Activated T-helper 1 cell treated with anti-CD3 and anti-CD28 coated beads, Interleukin-2, amount 50 U/mL, for 16 hours (primary cell): ENCODE results near the gene TSSC4.

Experiments used
- DNase-seq, 2 donors: peaks; one replicate each; pipeline ENCODE4 v3.0.0-alpha.2; 2020; ENCODE audit warnings: low read depth in 1 of 2, low spot score in 1 of 2

The TSSC4 gene

DNA sequence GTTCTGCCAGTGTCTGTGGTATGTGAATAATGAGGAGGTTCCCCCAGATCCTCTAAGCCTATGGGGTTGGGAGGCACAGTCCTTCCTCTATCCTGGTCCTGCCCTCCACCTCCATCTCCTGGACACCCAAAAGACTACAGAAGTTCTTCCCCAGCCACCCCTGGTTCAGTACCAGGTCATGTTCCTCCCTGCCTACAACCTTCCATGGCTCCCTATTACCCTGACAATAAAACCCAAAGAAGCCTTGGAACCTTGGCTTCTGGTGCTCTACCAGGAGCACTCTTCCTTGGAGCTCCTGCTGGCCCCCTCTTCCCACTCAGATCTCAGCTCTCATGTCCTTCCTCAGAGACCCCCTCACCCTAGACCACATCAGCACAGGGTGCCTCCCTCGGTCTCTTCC, 30.8 kb downstream of the TSSC4 start:
- DNase-seq, result no peak

DNA sequence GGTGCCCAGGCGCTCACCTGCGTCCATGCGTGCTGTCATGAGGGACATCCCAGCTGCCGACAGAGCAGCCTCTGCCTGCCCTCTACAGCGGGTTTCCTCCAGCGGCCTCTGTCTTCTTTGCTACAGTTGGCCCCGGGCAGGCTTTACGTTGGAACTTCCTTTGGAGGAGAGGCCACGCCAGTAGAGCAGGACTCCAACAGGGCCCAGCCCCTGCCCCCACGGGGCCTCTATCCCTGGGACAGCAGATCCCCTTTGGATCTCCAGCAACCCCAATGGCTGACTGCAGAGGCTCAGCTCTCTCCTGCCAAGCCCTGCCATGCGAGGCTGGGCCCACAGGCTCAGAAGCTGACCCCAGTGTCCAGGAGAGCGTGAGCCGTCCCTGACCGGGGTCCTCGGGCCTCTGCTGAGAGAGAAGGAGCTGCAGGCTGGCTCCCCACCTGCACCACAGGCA, 31.6 kb downstream of the TSSC4 start:
- no peak for DNase-seq

DNA sequence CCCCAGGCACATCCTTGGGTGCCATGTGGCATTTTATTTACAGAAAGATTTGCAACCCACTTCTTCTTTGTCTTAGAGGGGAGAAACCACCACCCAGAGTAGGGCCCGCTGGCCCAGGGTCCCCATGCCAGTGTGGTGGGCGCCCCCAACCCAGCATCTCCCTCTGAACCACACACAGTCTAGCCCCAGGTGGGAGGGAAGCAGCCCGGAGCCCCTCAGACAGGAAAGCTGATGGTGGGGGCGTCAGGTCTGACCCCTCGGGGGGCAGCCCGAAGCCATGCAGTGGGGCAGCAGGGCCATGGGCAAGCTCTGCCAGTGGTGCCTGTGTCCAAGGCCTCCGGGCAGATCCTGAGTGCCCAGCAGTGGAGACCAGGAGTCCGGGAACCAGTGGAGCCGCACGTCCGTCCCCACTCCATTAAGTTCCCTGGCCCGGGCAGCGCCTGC, 32.1 kb downstream of the TSSC4 start:
- DNase-seq, result no peak

DNA sequence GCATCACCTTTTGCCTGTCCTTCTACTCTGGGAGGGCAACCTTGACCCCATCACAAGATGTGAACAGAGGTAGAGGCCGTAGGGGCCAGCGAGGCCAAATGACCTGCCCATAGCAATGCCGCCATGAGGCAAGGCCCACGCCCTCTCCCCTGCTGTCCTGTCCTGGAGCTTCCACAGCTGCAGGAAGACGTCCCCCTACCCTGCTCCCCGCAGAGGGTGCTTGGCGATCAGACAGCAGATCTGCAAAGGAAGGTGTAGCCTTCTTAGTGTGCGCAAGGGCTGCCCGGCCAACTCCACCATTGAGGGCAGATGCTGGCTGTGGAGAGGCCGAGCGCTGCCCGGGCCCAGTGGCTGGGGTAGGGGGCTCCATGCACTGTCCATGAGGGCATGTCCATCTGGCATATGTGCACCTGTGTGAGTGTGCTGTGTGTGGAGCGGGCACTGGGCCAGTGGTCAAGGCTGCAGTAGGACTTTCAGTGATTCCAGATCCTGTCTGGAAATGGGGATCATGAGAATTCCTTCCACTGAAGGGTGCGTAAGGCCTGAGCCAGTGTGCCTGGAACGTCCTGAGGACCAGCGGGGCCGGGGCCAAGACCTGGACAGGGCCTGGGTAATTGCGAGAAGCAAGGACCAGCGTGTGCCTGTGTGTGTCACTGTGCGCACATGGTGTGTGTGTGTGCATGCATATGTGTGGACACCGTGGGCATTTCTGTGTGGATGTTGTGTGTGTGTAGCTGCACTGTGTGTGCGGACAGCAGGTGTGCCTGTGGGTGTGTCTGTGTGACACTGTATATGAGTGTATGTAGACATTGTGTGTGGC, 32.8 kb downstream of the TSSC4 start:
- DNase-seq, result no peak

DNA sequence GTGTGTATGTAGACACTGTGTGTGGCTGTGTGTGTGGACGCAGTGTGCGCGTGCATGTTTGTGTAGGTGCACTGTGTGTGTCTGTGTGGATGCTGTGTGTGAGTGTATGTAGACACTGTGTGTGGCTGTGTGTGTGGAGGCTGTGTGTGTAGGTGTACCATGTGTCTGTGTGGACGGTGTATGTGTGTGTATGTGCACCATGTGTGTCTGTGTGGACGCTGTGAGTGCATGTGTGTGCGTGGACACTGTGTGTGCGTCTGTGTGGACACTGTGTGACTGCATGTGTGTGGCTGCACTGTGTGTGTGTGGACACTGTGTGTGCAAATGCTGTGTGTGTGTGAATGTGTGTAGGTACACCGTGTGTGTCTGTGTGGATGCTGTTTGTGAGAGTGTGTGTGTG, 33.5 kb downstream of the TSSC4 start:
- DNase-seq, result no peak

DNA sequence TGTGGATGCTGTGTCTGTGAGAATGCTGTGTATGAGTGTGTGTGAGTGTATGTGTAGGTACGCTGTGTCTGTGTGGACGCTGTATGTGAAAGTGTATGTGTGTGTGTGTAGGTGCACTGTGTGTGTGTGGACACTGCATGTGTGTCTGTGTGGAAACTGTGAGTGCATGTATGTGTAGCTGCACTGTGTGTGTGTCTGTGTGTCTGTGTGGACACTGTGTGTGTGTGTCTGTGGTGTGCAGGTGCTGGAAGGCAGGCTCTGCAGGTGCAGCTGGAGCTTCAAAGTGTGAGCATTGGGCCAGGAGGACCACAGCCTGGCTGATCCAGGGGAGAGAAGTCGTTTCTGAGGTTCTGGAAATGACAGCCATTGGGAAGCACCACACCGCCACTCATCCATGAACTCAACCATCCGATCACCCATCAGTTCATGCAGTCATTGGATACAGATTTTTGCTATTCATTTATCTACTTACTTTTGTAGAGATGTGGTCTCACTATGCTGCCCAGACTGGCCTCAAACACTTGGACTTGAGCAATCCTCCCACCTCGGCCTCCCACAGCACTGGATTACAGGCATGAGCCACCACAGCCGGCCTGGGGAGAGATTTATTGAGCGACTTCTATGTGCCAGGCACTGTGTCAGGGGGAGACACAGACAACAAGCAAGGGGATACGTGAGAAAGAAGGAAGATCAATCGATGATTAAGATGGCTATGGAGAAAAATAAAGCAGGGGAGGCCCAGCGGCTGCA, 34.1 kb downstream of the TSSC4 start:
- DNase-seq, result no peak

DNA sequence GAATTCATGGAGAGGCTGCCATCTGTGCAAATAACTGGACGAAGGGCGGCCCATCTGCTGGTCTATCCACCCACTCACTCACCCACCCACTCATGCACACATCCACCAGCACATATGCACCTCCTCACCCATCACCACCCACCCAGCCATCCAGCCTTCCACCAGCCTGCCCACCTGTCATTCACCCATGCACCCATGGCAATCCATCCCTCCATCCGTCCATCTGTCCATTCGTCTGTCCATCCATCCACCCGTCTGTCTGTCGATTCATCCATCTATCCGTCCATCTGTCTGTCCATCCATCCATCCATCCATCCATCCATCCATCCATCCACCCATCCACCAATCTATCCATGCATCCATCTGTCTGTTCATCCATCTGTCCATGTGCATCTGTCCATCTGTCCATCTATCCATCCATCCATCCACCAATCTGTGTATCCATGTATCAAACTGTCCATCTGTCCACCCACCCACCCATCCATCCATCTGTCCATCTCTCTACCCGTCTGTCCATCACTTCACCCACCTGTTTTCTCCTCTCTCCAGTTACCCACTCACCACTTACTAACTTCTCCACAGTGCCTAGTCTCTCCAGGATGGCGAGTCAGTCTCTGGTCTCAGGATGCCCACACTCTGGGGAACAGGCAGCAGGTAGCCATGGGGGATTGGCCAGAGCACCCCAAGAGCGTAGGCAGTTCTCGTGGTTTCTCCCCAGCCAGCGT, 34.9 kb downstream of the TSSC4 start:
- no peak for DNase-seq

DNA sequence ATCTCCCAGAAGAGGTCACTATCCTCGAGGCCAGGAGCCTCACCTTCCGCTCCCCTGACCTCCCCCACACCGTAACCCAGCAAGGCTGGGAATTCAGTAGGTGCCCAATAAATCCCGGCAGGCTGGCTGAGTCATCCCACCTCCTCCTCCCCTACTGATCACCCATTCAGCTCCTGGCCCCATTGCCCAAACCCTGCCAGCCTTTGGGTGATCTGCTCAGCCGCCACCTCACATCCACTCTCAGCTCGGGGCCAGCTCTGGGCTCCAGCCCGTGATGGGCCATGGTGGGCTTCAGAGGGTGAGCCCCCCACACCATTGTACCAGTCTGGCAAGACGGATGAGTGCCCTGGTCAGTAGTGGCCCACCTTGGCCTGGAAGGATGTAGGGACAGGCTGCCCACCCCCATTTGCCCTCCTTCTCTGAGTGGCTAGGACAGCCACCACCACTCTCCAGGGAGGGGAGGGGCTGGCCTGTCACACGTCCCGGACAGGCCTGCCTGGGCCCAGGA, 35.5 kb downstream of the TSSC4 start:
- DNase-seq, result no peak

DNA sequence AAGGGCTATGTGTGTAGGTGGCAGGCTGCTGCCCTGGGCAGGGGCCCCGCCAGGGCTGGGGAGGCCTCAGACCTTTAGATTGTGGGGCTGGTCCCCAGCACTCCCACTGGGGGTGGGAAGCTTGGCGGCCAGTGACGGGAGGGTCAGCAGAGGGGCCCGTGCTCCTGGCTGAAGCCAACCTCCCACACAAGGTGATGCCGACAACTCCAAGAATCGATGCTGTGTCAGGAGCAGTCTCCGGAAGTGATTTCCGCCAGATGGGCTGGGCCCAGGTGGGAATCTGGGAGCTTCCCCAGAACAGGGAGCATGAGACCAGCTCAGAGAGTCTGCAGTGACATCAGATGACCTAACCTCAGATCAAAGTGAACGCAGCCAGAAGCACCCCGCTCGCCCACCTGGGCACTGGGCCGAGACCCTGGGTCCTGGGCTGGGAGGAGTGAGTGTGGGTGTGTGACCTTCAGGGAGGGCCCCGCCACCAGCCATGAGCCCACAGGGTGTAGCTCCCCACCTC, 36.0 kb downstream of the TSSC4 start:
- no peak for DNase-seq

DNA sequence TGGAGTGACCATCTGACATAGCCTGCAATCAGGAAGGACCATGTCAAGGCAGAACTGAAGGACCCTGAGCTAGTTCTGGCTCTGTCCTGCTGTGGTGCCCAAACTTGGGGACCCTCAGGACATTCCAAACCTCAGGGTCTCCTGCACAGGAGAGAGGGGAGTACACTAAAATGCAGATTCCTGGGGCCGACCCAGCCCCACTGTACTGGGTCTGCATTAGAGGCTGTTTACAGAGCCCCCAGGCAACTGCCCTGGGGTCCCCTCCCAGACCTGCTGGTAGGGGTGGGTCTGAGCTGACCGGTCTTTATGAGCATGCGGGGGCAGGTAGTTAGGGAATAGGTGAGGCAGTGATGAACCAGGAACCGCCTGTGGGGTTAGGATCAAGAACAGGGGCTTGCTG, 37.0 kb downstream of the TSSC4 start:
- DNase-seq, result no peak

DNA sequence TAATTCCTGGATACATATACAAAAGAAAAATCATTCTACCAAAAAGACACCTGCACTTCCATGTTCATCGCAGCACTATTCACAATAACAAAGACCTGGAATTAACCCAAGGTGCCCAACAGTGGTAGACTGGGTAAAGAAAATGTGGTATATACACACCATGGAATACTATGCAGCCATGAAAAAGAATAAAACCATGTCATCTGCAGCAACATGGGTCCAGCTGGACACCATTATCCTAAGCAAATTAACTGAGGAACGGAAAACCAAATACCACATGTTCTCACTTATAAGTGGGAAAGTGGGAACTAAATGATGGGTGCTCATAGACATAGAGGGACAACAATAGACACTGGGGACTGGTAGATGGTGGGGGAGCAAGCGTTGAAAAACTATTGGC, 39.3 kb downstream of the TSSC4 start:
- no peak for DNase-seq

DNA sequence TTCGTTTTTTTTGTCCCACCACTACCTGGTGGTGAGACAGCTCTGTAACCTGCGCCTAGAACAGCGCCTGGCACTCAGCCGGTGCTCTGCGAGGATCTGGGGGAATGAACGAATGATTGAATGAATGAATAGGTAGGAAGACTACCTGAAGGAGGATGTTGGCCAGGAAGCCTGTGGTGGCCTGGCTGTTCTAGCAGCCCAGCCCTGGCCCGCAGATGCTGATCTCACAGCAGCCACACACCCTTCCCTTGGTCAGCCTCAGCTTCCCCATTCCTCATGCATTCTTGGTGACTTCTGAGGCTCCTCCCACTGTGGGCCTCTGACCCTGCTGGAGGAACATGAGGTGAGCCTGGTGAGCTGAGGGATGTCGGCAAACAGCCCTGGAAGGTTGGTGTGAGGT, 40.1 kb downstream of the TSSC4 start:
- no peak for DNase-seq

DNA sequence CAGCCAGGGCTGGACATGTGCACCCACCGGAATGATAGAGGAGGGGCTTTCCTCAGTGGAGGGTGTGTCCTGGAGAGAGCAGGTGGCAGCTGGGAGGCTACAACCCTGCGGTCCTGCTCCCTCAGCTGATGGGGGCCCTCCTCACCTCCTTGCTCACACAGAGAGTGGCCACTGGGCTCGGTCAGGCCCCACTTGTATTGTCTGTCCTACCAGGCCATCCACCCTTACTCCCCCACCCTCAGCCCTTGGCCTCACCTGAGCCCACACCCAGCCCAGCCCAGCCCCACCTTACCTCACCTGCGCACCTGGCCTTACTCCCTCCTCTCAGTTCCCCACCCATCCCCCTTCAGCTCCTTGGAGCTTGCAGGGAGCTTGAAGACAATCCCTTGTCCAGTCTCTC, 40.6 kb downstream of the TSSC4 start:
- DNase-seq, result no peak

DNA sequence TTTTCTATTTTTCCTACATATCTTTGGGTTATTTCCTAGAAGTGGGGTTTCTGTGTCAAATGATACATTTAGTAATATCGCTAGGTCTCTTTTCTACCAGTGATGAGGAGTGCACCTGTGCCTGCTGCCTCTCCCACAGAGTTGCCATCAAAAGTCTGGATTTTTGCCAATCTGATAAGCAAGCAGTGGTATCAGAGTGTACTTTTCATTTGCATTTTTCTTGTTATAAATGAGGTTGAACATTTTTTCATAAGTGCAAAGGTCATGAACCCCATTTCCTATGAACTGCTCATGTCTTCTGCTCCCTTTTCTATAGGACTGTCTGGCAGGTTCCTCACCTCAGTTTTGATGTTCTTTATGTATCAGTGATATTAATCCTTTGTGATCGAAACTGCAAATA, 42.0 kb downstream of the TSSC4 start:
- no peak for DNase-seq

DNA sequence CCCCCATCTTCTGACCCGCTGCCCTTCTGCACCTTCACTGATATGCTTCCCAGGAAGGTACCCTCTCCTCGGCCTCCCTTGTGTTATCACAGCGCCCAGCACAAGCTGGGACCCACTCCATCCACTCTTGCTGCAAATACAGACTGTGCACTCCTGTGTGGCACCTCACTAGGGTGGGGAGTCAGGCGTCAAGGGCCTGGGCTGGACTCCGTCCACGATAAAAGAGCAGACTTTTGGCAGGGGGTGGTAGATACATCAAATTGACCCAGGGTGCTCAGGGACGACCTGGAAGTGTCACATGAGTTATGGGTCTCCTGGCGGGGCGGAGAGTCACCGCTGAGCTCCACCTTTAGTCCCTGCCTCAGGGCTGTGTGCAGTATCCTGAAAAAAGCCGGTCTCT, 42.9 kb downstream of the TSSC4 start:
- DNase-seq, result no peak

DNA sequence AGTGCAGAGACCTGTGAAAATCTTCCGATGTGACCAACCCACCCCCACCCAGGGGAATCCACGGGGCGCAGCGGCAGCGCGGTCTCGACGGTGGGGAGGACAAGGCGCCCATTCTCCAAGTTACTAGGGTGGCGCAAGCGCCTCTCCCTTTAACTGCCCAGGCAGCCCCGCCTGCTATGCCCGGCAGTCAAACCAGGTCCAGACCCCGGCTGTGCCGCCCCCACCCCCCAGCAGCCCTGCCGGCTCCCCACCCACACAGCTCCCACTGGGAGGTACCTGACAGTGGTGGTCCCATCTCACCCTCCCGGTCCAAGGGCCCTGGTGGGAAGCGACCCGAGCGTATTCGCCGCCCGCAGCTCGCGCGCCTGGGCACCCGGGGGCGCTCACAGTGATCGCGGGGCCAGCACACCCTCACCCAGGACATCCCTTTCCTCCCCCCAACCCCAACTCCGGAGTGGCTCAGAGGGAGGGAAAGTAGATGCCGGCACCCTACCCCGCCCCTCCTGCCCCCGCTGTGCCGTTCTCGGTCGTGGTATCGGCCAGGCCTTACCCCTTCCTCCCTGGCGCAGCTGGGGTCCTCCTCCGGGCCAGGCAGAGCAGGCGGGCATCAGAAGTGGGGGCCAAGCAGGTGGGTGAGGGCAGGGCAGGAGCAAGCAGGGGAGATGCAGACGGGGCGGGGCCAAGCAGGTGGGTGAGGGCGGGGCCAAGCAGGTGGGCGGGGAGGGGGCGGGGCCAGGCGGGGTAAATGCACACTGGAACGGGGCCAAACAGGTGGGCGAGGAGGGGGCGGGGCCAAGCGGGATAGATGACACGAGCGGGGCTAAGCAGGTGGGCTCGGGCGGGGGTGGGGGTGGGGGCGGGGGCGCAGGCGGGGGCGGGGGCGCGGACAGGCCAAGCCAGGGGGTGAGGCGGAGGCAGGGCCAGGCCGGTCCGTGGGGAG, 43.6 kb downstream of the TSSC4 start, which contains the start of gene TRPM5:
Gene TRPM5, minus strand, starts transcription at position 634 of the 940 bp plus-strand sequence. CDS start 21,478 bp downstream, outside the sequence.
- peak; percentile 60 to 62 for DNase-seq

DNA sequence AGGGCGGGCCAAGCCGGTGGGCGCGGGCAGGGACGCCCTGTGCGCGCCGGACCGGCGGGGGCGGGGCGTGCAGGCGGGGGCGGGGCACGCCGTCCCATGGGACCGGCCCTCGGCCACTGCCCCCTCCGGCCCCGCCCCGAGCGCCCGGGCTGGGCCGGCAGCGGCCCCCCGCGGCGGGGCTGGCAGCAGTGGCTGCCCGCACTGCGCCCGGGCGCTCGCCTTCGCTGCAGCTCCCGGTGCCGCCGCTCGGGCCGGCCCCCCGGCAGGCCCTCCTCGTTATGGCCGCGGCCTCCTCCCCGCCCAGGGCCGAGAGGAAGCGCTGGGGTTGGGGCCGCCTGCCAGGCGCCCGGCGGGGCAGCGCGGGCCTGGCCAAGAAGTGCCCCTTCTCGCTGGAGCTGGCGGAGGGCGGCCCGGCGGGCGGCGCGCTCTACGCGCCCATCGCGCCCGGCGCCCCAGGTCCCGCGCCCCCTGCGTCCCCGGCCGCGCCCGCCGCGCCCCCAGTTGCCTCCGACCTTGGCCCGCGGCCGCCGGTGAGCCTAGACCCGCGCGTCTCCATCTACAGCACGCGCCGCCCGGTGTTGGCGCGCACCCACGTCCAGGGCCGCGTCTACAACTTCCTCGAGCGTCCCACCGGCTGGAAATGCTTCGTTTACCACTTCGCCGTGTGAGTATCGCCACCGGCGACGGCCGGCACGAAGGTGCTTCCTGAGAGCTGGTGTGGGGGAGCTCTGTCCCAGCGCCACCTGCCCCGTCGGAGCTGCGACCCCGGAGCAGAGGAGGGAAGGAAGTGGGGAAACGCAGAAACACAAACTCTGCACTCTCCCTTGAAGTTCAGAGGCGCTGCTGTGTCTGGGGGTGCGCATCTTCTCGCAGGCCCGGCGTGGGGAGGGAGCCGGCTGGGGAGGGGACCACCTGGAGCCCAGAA, 44.5 kb downstream of the TSSC4 start, which contains the start of gene KCNQ1:
Gene KCNQ1, plus strand, starts transcription at position 188 of the 925 bp plus-strand sequence. Its CDS starts 91 bp downstream, at position 279.
- DNase-seq, result no peak

DNA sequence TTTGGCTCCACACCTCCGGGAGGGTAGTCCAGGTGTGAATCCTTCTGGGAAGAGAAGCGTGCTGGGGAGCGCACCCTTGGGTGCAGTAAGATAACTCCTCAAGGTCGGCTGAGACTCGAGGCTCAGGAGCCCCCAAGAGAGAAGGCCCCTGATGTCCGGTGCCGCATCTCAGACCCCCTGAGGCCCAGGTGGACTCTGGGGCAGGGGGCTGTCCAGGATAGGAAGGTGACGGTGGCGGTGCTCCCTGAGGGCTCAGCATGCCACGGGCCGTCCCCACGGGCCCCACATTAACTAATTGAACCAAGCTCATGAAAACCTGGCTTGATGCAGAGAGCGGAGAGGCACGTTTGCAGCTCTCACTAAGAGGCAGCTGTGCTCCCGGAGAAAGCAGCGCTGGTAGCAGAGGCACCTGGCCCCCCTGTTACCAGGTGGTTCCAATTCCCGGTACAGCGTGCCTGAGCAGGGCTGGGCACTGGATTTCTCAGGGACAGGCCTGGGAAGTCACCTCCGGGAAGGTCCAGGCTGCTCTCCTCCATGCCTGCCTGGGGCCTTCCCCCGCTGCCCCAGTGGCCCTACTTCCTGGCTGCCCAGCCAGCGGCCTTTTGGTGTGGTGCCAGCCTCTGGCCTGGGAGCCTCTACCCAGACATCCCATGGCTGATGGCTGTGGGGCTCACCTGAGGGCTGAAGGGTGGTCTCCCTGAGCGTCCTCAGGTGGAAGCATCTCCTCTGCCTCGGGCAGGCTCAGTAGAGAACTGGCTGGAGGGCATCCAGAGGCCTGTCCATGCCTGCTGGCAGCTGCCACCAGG, 45.4 kb downstream of the TSSC4 start:
- DNase-seq, result no peak
